SK-N-SH (cell line): ENCODE data around the gene NECTIN2.

Experiments
- NRF1 ChIP-seq: IDR thresholded peaks from 2 replicates; pipeline ENCODE4 v1.6.1; 2012; ENCODE audit warnings: low read depth, mild to moderate bottlenecking, low read length
- POLR2AphosphoS5 ChIP-seq: IDR thresholded peaks from 2 replicates; pipeline ENCODE4 v1.6.1; 2012; ENCODE audit warnings: low read depth, low read length
- RFX5 ChIP-seq: IDR thresholded peaks from 2 replicates; pipeline ENCODE4 v1.6.1; 2012; ENCODE audit warnings: mild to moderate bottlenecking, improper control_type of control experiment, low read length
- RXRA ChIP-seq: IDR thresholded peaks from 2 replicates; pipeline ENCODE4 v1.4.0; 2012; ENCODE audit warnings: low read depth, mild to moderate bottlenecking, borderline replicate concordance
- TAF1 ChIP-seq: IDR thresholded peaks from 2 replicates; pipeline ENCODE4 v1.6.1; 2012; ENCODE audit warnings: low read depth, mild to moderate bottlenecking, low read length, moderate library complexity, borderline replicate concordance
- TF ChIP-seq, protein P1 (sequence below): fragments of 200-600 bp; sonication (generic); IDR thresholded peaks from 2 replicates; pipeline ENCODE4 v1.6.1; 2017; ENCODE audit warnings: antibody characterized with exemption, mild to moderate bottlenecking, moderate library complexity
- TF ChIP-seq, protein P2 (sequence below): IDR thresholded peaks from 2 replicates; pipeline ENCODE4 v1.6.1; 2012; ENCODE audit warnings: mild to moderate bottlenecking, low read depth, low read length, moderate library complexity
- TF ChIP-seq, protein P3 (sequence below): IDR thresholded peaks from 2 replicates; pipeline ENCODE4; 2012

DNA sequence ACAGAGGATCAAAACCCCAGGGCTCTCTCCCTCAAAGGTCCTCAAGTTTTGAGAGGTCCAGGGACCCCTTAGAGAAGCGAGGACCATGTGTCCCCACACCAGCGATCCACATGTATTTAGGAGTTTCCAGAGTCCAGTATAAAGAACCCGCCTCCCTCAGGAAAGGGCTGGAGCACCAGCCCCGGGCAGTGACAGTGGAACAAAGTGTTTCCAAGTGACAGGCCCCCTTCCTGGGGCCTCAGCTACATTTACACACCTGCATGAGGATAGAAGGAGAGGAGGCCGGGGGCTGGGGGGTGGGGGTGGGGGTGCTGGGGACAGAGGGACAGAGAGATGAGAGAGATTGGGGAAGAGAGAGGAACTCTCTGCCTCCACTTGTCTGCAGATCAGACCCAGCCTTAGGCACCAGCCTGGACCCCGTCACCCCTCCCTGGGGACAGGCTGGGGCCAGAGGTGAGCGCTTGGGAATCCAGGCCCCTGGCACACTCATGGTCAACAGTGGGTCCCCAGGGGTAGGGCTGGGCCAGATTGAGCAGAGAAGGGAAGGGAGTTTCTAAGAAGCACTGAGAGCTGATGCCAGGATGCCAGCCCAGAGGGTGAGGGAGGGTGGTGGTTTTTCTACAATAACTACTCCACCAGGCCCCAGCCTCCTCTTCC, 36.4 kb upstream of the NECTIN2 start:
- TF ChIP-seq, protein P1, sequence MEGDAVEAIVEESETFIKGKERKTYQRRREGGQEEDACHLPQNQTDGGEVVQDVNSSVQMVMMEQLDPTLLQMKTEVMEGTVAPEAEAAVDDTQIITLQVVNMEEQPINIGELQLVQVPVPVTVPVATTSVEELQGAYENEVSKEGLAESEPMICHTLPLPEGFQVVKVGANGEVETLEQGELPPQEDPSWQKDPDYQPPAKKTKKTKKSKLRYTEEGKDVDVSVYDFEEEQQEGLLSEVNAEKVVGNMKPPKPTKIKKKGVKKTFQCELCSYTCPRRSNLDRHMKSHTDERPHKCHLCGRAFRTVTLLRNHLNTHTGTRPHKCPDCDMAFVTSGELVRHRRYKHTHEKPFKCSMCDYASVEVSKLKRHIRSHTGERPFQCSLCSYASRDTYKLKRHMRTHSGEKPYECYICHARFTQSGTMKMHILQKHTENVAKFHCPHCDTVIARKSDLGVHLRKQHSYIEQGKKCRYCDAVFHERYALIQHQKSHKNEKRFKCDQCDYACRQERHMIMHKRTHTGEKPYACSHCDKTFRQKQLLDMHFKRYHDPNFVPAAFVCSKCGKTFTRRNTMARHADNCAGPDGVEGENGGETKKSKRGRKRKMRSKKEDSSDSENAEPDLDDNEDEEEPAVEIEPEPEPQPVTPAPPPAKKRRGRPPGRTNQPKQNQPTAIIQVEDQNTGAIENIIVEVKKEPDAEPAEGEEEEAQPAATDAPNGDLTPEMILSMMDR, result no peak
- TF ChIP-seq RFX5, result no peak
- no peak for TF ChIP-seq NRF1
- TF ChIP-seq, protein P2, sequence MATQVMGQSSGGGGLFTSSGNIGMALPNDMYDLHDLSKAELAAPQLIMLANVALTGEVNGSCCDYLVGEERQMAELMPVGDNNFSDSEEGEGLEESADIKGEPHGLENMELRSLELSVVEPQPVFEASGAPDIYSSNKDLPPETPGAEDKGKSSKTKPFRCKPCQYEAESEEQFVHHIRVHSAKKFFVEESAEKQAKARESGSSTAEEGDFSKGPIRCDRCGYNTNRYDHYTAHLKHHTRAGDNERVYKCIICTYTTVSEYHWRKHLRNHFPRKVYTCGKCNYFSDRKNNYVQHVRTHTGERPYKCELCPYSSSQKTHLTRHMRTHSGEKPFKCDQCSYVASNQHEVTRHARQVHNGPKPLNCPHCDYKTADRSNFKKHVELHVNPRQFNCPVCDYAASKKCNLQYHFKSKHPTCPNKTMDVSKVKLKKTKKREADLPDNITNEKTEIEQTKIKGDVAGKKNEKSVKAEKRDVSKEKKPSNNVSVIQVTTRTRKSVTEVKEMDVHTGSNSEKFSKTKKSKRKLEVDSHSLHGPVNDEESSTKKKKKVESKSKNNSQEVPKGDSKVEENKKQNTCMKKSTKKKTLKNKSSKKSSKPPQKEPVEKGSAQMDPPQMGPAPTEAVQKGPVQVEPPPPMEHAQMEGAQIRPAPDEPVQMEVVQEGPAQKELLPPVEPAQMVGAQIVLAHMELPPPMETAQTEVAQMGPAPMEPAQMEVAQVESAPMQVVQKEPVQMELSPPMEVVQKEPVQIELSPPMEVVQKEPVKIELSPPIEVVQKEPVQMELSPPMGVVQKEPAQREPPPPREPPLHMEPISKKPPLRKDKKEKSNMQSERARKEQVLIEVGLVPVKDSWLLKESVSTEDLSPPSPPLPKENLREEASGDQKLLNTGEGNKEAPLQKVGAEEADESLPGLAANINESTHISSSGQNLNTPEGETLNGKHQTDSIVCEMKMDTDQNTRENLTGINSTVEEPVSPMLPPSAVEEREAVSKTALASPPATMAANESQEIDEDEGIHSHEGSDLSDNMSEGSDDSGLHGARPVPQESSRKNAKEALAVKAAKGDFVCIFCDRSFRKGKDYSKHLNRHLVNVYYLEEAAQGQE, result no peak
- TF ChIP-seq POLR2AphosphoS5, result no peak
- TF ChIP-seq TAF1, result no peak
- TF ChIP-seq, protein P3, sequence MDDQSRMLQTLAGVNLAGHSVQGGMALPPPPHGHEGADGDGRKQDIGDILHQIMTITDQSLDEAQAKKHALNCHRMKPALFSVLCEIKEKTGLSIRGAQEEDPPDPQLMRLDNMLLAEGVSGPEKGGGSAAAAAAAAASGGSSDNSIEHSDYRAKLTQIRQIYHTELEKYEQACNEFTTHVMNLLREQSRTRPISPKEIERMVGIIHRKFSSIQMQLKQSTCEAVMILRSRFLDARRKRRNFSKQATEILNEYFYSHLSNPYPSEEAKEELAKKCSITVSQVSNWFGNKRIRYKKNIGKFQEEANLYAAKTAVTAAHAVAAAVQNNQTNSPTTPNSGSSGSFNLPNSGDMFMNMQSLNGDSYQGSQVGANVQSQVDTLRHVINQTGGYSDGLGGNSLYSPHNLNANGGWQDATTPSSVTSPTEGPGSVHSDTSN, result no peak
- TF ChIP-seq RXRA, result no peak
